Spleen (tissue), 11 donors: ENCODE data around the gene QSER1. TPM values are rescaled to one million over a fixed set of nuclear protein-coding genes. Genes with fewer than 3 reads are reported as not detected.
"Not testable (repeated sequence)": the region's sequence is repeated elsewhere in the genome, so short reads cannot be mapped to it uniquely, and the experiment has no call there.

Experiments
- DNase-seq: peaks from one replicate; pipeline ENCODE4 v3.0.0-alpha.2; 2020
- H3K27ac ChIP-seq, 8 donors: fragments of 200-600 bp; sonication (generic) in 7 of 8; 1 replicate in 4 of 8; 2 replicates in 4 of 8; pipeline versions ENCODE4 v1.5.0 to v1.8.0; 2016 to 2021; ENCODE audit warnings: inconsistent platforms in 4 of 8, mild to moderate bottlenecking in 4 of 8, moderate library complexity in 1 of 8
- H3K27me3 ChIP-seq, 7 donors: fragments of 200-600 bp; sonication (generic) in 6 of 7; replicated peaks in 1 of 7; 1 replicate in 4 of 7; 2 replicates in 3 of 7; pipeline versions ENCODE4 v1.5.0 to v1.8.0; 2016 to 2021; ENCODE audit warnings: inconsistent platforms in 3 of 7, mild to moderate bottlenecking in 1 of 7
- H3K36me3 ChIP-seq, 6 donors: fragments of 200-600 bp; sonication (generic) in 5 of 6; 1 replicate in 4 of 6; 2 replicates in 2 of 6; pipeline versions ENCODE4 v1.5.0 to v1.8.0; 2016 to 2021; ENCODE audit warnings: inconsistent platforms in 2 of 6
- H3K4me1 ChIP-seq, 6 donors: fragments of 200-600 bp; sonication (generic) in 5 of 6; 1 replicate in 3 of 6; 2 replicates in 3 of 6; pipeline versions ENCODE4 v1.5.0 to v1.8.0; 2016 to 2021; ENCODE audit warnings: inconsistent platforms in 3 of 6
- H3K4me3 ChIP-seq, 8 donors: fragments of 200-600 bp; sonication (generic) in 7 of 8; 1 replicate in 4 of 8; 2 replicates in 4 of 8; pipeline versions ENCODE4 v1.5.0 to v1.8.0; 2016 to 2021; ENCODE audit warnings: inconsistent platforms in 4 of 8, mild to moderate bottlenecking in 4 of 8, moderate library complexity in 2 of 8
- H3K9me3 ChIP-seq, 8 donors: fragments of 200-600 bp; sonication (generic) in 7 of 8; 1 replicate in 4 of 8; 2 replicates in 4 of 8; pipeline versions ENCODE4 v1.5.0 to v1.8.0; 2016 to 2021; ENCODE audit warnings: inconsistent platforms in 4 of 8
- POLR2A ChIP-seq, 3 donors: fragments of 450-650 bp; IDR thresholded peaks; one replicate each; pipeline ENCODE4 v1.5.1; 2017; ENCODE audit warnings: antibody characterized with exemption in 3 of 3, mild to moderate bottlenecking in 1 of 3
- POLR2AphosphoS5 ChIP-seq, 3 donors: sonication (generic); formaldehyde crosslinking; IDR thresholded peaks; one replicate each; pipeline ENCODE4 v1.5.1; 2017; ENCODE audit warnings: antibody characterized with exemption in 3 of 3
- WGBS, 5 donors: extraction: QIAGEN DNeasy Blood & Tissue Kit in 3 of 5; methylation state at CpG; one replicate each; pipeline versions ENCODE4 v1.1.5 to v1.1.7; 2013 to 2018; 5-methylcytosine and 5-hydroxymethylcytosine counted together
- intact Hi-C: fragments of 100-400 bp; cut with DNase I; formaldehyde crosslinking; loops from one replicate; pipeline ENCODE4 v1.15.0; 2023; ENCODE audit warnings: low total_unique reads
- polyA plus RNA-seq, 3 donors: library from polyadenylated mRNA; stranded (reverse); fragments of 200-250 nt; gene quantifications; one replicate each; pipeline ENCODE4 v1.2.1, GENCODE V29; 2013
- total RNA-seq, 7 donors: library from RNA; depleted of rRNA in 3 of 7; stranded (reverse); fragments of >200 nt in 3 of 7; fragmentation: NEBNext Ultra II Directional in 4 of 7; extraction: Animal tissue kit (Norgen Biotek cat#: 25700) in 4 of 7; gene quantifications; one replicate each; pipeline versions ENCODE4 v1.1.0 to v1.2.1, GENCODE V29; 2016 to 2021
- TF ChIP-seq, protein P1 (sequence below), 11 experiments: fragments of 200-600 bp in 7 of 11; fragments of 450-650 bp in 4 of 11; sonication (generic) in 4 of 11; IDR thresholded peaks in 8 of 11; conservative IDR thresholded peaks in 3 of 11; 1 replicate in 7 of 11; 2 replicates in 4 of 11; pipeline versions ENCODE4 v1.4.0 to v1.8.0; 2016 to 2021; ENCODE audit warnings: antibody characterized with exemption in 11 of 11, inconsistent platforms in 4 of 11, mild to moderate bottlenecking in 1 of 11
- donor health status: healthy with polysubstance abuse.
- donor health status: DM: no; HTN: no; CAD: no; lungs with moderate emphysema.
- donor health status: DM: no; HTN: no; CAD: no.
- donor health status: Bipolar disorder and iron deficiency.
- donor health status: healthy.
- donor health status: DM: no; HTN: no; CAD: no.
- donor health status: DM: yes; HTN: yes; CAD: no.

The QSER1 gene
- total and polyA plus RNA-seq, 10 donors = 2.4 to 34.9 (median 24.6) TPM

DNA sequence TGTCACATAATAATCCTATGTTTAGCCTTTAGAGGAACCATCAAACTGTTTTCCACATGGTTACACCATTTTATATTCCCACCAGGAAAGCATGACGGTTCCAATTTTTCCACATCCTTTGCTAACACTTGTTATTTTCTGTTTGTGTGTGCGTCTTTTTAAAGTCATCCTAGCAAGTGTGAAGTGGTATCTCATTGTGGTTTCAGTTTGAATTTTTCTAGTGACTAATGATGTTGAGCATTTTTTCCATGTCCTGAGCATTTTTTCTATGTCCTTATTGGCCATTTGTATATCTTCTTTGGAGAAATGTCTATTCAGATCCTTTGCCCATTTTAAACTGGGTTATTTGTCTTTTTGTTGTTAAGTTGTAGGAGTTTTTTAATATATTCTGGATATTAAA is 69.4 kb downstream of the QSER1 start:
- Histone ChIP-seq H3K4me1 (no peaks in the 10 kb centered on the region), H3K4me3 (no peak overlapping the region), H3K27me3 (no peaks in the 10 kb centered on the region), H3K36me3 (peaks cover 0 to 92% (median 26%) of the 10 kb centered on the region in 6 donors), H3K9me3 (no peaks in the 10 kb centered on the region), H3K27ac (no peak overlapping the region)
- no peak for TF ChIP-seq POLR2AphosphoS5 (IDR thresholded peaks at IDR 0.05)
- TF ChIP-seq POLR2A (IDR thresholded peaks at IDR 0.05) = no peak
- TF ChIP-seq, protein P1, sequence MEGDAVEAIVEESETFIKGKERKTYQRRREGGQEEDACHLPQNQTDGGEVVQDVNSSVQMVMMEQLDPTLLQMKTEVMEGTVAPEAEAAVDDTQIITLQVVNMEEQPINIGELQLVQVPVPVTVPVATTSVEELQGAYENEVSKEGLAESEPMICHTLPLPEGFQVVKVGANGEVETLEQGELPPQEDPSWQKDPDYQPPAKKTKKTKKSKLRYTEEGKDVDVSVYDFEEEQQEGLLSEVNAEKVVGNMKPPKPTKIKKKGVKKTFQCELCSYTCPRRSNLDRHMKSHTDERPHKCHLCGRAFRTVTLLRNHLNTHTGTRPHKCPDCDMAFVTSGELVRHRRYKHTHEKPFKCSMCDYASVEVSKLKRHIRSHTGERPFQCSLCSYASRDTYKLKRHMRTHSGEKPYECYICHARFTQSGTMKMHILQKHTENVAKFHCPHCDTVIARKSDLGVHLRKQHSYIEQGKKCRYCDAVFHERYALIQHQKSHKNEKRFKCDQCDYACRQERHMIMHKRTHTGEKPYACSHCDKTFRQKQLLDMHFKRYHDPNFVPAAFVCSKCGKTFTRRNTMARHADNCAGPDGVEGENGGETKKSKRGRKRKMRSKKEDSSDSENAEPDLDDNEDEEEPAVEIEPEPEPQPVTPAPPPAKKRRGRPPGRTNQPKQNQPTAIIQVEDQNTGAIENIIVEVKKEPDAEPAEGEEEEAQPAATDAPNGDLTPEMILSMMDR (IDR thresholded peaks at IDR 0.05 in 8 of 11, conservative IDR thresholded peaks at IDR 0.05 in 3 of 11) = no peak
- WGBS, 5 donors = 82 to 87% (median 83%) methylated on average over 2 of the region's 2 CpGs
- DNase-seq = no peak
- intact Hi-C loops = loop anchor here (5.0 to 10.0 kb wide), 2 partner anchors 105 to 393 kb away; no protein-coding TSS in a partner anchor

DNA sequence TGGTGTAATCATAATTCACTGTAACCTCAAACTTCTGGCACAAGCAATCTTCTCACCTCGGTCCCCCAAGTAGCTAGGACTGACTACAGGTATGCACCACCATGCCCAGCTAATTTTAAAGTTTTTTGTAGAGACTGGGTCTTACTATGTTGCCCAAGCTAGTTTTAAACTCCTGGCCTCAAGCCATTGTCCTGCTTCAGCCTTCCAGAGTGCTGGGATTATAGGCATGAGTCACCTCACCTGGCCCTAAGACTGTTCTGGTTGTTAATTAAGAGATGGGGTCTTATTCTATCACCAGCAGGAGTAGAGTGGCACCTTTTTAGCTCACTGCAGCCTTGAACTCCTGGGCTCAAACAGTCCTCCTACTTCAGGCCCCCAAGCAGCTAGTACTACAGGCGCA is 71.1 kb downstream of the QSER1 start:
- peaks cover 0 to 82% (median 16%) of the 10 kb centered on the region in 6 donors for H3K36me3 ChIP-seq
- H3K27me3 ChIP-seq = no peaks in the 10 kb centered on the region
- intact Hi-C loops = loop anchor here (5.0 to 10.0 kb wide), 2 partner anchors 104 to 391 kb away; no protein-coding TSS in a partner anchor
- TF ChIP-seq POLR2A (IDR thresholded peaks at IDR 0.05) (no peak), POLR2AphosphoS5 (IDR thresholded peaks at IDR 0.05) (no peak)
- TF ChIP-seq, protein P1 (IDR thresholded peaks at IDR 0.05 in 8 of 11, conservative IDR thresholded peaks at IDR 0.05 in 3 of 11) = no peak
- no peak overlapping the region for H3K4me3 ChIP-seq
- H3K4me1 ChIP-seq = no peaks in the 10 kb centered on the region
- no peaks in the 10 kb centered on the region for H3K9me3 ChIP-seq
- H3K27ac ChIP-seq = no peak overlapping the region
- DNase-seq = no peak
- 93 to 100% (median 98%) methylated on average over 2 of the region's 2 CpGs for WGBS, 5 donors

DNA sequence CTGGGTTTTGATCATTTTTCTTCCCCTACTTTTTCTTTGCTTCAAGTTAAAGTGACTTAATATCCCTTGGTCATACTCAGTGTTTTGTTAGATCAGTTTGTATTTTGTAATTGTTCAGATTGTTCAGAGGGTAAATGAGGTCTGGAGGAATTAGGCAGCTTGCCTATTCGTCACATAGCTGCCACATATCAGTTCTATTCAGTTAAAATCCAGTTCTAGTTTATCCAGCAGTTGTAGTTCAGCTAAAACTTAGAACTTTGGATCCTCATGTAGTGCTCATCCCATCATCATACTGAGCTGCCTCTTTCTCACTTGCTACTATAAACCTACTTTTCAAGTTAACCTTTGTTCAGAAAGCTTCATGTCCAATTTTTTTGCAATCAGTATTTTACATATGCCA is 75.9 kb downstream of the QSER1 start:
- no peak overlapping the region for H3K27ac ChIP-seq
- H3K4me3 ChIP-seq = no peak overlapping the region
- H3K27me3 ChIP-seq = no peaks in the 10 kb centered on the region
- H3K36me3 ChIP-seq = peaks cover 0 to 82% (median 20%) of the 10 kb centered on the region in 6 donors
- no peak for DNase-seq
- H3K4me1 ChIP-seq = no peaks in the 10 kb centered on the region
- TF ChIP-seq POLR2A (IDR thresholded peaks at IDR 0.05) = no peak
- no peak for TF ChIP-seq POLR2AphosphoS5 (IDR thresholded peaks at IDR 0.05)
- TF ChIP-seq, protein P1 (IDR thresholded peaks at IDR 0.05 in 8 of 11, conservative IDR thresholded peaks at IDR 0.05 in 3 of 11) = no peak
- intact Hi-C loops = loop anchor here (10.0 kb wide), 1 partner anchor 386 kb away; no protein-coding TSS in a partner anchor
- WGBS, 5 donors = 80 to 93% (median 86%) methylated on average over 1 of the region's 1 CpG
- no peaks in the 10 kb centered on the region for H3K9me3 ChIP-seq

DNA sequence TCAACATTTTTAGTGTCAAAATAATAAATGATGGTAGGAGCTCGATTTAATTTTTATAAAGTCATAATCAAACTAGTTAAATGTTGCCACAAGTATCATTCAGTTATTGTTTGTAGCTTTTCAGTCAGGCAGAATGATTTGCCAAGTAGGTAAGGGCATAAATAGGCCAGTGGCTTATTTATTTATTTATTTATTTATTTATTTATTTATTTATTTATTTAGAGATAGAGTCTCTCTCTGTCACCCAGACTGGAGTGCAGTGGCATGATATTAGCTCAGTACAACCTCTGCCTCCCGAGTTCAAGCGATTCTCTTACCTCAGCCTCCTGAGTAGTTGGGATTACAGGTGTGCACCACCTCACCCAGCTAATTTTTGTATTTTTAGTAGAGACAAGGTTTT is 79.6 kb downstream of the QSER1 start:
- H3K4me1 ChIP-seq, DNase-seq, intact Hi-C loops, H3K9me3 ChIP-seq, H3K4me3 ChIP-seq, H3K27me3 ChIP-seq, H3K27ac ChIP-seq: not testable (repeated sequence)
- peaks cover 0 to 87% (median 29%) of the 10 kb centered on the region in 6 donors for H3K36me3 ChIP-seq
- 96 to 100% (median 98%) methylated on average over 3 of the region's 3 CpGs for WGBS, 5 donors

DNA sequence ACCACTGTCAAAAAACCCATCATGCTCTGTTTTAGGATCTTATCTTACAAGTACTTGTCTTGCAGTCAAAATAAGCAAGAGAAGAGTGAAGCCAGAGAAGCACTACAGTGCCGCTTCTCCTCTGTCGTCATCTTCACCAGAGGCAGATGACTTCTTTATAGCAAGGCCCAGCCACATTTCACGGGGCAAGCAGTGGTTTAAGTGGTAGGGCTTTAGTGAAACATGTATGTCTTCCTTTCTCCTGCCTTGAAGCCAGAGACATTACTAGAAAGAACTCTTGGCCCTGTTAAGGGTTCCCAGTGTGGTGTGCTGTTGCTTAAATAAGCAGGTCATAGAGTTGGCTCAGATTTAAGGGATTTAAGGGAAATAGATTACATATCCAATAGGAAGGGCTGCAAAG is 80.2 kb downstream of the QSER1 start:
- intact Hi-C loops = no loop called here
- TF ChIP-seq POLR2AphosphoS5 (IDR thresholded peaks at IDR 0.05) (no peak), POLR2A (IDR thresholded peaks at IDR 0.05) (no peak)
- TF ChIP-seq, protein P1 (IDR thresholded peaks at IDR 0.05 in 8 of 11, conservative IDR thresholded peaks at IDR 0.05 in 3 of 11) = no peak
- Histone ChIP-seq H3K4me1 (no peaks in the 10 kb centered on the region), H3K27me3 (no peaks in the 10 kb centered on the region), H3K9me3 (no peaks in the 10 kb centered on the region), H3K36me3 (peaks cover 0 to 86% (median 32%) of the 10 kb centered on the region in 6 donors), H3K4me3 (no peak overlapping the region), H3K27ac (no peak overlapping the region)
- no peak for DNase-seq
- 93 to 98% (median 95%) methylated on average over 3 of the region's 3 CpGs for WGBS, 5 donors
